ENCODE results near the gene ADAMTS7. TPM values are rescaled to one million over a fixed set of nuclear protein-coding genes. Genes with fewer than 3 reads are reported as not detected.
"Not testable (repeated sequence)": the region's sequence is repeated elsewhere in the genome, so short reads cannot be mapped to it uniquely, and the experiment has no call there.

Gene ADAMTS7
- total RNA-seq, 1 experiment from 2014 or later = 10.7 TPM

DNA sequence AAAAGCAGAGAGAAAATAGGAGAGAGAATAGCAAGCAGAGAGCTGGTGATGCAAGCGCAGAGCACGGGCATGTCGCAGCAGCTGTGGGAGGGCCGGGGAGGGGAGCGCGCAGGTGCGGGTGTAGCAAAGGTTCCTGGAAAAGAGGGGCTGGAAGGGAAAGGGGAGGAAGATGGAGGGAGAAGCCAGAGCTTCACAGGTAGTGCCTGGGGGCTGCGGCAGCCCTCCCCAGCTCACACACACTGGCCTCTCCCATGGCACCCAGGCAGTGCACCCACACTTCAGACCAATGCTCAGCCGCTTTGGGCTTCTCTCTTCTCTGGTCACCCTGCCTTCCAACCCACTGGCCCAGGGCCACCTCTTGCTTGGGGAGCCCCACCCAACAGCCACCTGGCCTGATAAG lies 72.1 kb downstream of the ADAMTS7 start:
- no peaks in the 10 kb centered on the region for H3K4me1 Mint-ChIP-seq (ENCODE audit: insufficient read depth, unreplicated experiment)
- TF ChIP-seq, protein P1, sequence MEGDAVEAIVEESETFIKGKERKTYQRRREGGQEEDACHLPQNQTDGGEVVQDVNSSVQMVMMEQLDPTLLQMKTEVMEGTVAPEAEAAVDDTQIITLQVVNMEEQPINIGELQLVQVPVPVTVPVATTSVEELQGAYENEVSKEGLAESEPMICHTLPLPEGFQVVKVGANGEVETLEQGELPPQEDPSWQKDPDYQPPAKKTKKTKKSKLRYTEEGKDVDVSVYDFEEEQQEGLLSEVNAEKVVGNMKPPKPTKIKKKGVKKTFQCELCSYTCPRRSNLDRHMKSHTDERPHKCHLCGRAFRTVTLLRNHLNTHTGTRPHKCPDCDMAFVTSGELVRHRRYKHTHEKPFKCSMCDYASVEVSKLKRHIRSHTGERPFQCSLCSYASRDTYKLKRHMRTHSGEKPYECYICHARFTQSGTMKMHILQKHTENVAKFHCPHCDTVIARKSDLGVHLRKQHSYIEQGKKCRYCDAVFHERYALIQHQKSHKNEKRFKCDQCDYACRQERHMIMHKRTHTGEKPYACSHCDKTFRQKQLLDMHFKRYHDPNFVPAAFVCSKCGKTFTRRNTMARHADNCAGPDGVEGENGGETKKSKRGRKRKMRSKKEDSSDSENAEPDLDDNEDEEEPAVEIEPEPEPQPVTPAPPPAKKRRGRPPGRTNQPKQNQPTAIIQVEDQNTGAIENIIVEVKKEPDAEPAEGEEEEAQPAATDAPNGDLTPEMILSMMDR (IDR thresholded peaks at IDR 0.05; ENCODE audit: unreplicated experiment) = no peak
- no peak for DNase-seq (ENCODE audit: unreplicated experiment)
- BruUV-seq (replicated peaks) = no TSS peak
- peaks cover 11% of the 10 kb centered on the region for H3K27me3 Mint-ChIP-seq (ENCODE audit: insufficient read depth, unreplicated experiment)
- ChIA-PET POLR2A (no interaction called here), CTCF (interaction anchor here (1.2 to 4.2 kb wide), 5 partner anchors 11 to 436 kb away, joined by 3 to 27 read pairs (median 5); no protein-coding TSS in a partner anchor)
- intact Hi-C loops (cut with micrococcal nuclease) = no loop called here
- no peaks in the 10 kb centered on the region for H3K9me3 Mint-ChIP-seq (ENCODE audit: unreplicated experiment)
- no peak overlapping the region for H3K4me3 Mint-ChIP-seq (ENCODE audit: unreplicated experiment)
- H3K27ac Mint-ChIP-seq (ENCODE audit: low read depth, unreplicated experiment) = peak overlapping the region; percentile 46
- H3K36me3 Mint-ChIP-seq (ENCODE audit: insufficient read depth, unreplicated experiment) = no peaks in the 10 kb centered on the region

- H3K36me3 Mint-ChIP-seq (ENCODE audit: insufficient read depth, unreplicated experiment); BruUV-seq (replicated peaks); intact Hi-C loops (cut with micrococcal nuclease); H3K4me3 Mint-ChIP-seq (ENCODE audit: unreplicated experiment); H3K4me1 Mint-ChIP-seq (ENCODE audit: insufficient read depth, unreplicated experiment); H3K27ac Mint-ChIP-seq (ENCODE audit: low read depth, unreplicated experiment); POLR2A ChIA-PET; H3K9me3 Mint-ChIP-seq (ENCODE audit: unreplicated experiment): not testable (repeated sequence)
- TF ChIP-seq, protein P1 (IDR thresholded peaks at IDR 0.05; ENCODE audit: unreplicated experiment) = peak; percentile 47
- peak; percentile 49 for DNase-seq (ENCODE audit: unreplicated experiment)
- CTCF ChIA-PET = interaction anchor here (0.6 to 4.2 kb wide), 6 partner anchors 10 to 435 kb away, joined by 3 to 27 read pairs (median 3); no protein-coding TSS in a partner anchor
- H3K27me3 Mint-ChIP-seq (ENCODE audit: insufficient read depth, unreplicated experiment) = peaks cover 18% of the 10 kb centered on the region
Measured at GRCh38 chr15:78737931-78738558, 73.2 kb downstream of the ADAMTS7 start.

DNA sequence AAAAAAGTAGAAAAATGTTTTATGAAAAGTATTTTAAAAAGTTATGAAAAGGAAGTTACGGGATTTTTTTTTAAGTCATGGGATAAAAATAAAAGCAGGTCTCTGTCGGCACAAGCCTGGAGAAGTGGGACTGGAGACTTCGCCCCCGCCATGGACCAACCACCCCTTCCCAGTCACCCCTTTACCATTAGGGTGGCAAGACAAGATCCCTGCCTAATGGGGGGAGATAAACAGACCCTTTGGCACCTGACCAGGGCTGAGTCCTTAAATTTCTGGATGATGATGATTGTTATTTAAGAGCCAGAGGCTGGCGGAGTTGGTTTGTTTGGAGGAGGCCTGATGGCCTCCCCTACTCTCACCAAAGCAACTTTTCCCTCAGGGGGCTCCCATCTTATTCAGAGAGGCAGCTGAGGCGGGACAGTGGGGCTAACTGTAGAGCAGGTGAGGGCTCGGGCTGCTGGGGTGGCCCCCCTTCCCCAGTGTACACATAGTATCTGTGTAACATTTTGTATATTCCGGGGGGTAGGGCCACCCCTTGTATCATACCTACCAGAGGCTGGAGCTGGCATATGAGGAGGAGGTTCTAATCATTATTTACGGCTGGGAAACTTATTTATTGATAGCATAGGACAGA lies 74.0 kb downstream of the ADAMTS7 start:
- Mint-ChIP-seq H3K9me3 (ENCODE audit: unreplicated experiment) (no peaks in the 10 kb centered on the region), H3K36me3 (ENCODE audit: insufficient read depth, unreplicated experiment) (no peaks in the 10 kb centered on the region), H3K4me1 (ENCODE audit: insufficient read depth, unreplicated experiment) (no peaks in the 10 kb centered on the region), H3K27me3 (ENCODE audit: insufficient read depth, unreplicated experiment) (peaks cover 18% of the 10 kb centered on the region), H3K4me3 (ENCODE audit: unreplicated experiment) (no peak overlapping the region), H3K27ac (ENCODE audit: low read depth, unreplicated experiment) (no peak overlapping the region)
- CTCF ChIA-PET = interaction anchor here (0.6 to 1.3 kb wide), 2 partner anchors 121 to 134 kb away, joined by 3 read pairs; no protein-coding TSS in a partner anchor
- DNase-seq (ENCODE audit: unreplicated experiment) = no peak
- no TSS peak for BruUV-seq (replicated peaks)
- POLR2A ChIA-PET = no interaction called here
- intact Hi-C loops (cut with micrococcal nuclease) = no loop called here
- TF ChIP-seq, protein P1 (IDR thresholded peaks at IDR 0.05; ENCODE audit: unreplicated experiment) = no peak

DNA sequence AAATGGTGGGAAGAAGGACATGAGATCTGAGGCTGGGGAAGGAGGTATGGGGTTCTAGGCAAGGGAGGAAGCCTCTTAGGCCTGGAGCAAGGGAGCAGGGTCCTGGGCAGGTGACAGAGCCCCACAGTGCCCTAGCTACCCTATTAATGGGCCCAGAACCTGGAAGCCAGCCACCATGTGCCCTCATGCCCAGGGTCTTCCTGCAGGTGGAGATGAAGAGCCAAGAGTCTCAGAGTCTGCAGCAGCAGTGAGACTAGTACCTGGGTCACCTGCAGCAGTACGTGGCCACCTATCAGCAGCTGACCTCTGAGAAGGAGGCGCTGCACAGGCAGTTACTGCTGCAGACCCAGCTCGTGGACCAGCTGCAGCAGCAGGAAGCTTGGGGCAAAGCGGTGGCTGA lies 75.0 kb downstream of the ADAMTS7 start:
- H3K27me3 Mint-ChIP-seq (ENCODE audit: insufficient read depth, unreplicated experiment) = peaks cover 18% of the 10 kb centered on the region
- DNase-seq (ENCODE audit: unreplicated experiment); POLR2A ChIA-PET; BruUV-seq (replicated peaks); H3K4me1 Mint-ChIP-seq (ENCODE audit: insufficient read depth, unreplicated experiment); H3K9me3 Mint-ChIP-seq (ENCODE audit: unreplicated experiment); H3K4me3 Mint-ChIP-seq (ENCODE audit: unreplicated experiment); CTCF ChIA-PET; intact Hi-C loops (cut with micrococcal nuclease); H3K27ac Mint-ChIP-seq (ENCODE audit: low read depth, unreplicated experiment); H3K36me3 Mint-ChIP-seq (ENCODE audit: insufficient read depth, unreplicated experiment): not testable (repeated sequence)

Measured in MCF 10A (cell line).